Subcutaneous adipose tissue (tissue), 4 donors: ENCODE results near the gene AGBL4. TPM values are rescaled to one million over a fixed set of nuclear protein-coding genes. Genes with fewer than 3 reads are reported as not detected.

ENCODE experiments used
- CTCF ChIP-seq: fragments of 450-650 bp; IDR thresholded peaks from one replicate; pipeline ENCODE4 v1.5.1; 2016; ENCODE audit warnings: low read depth, mild to moderate bottlenecking, control low read depth, antibody characterized with exemption, moderate library complexity
- total RNA-seq, 4 donors: library from RNA; depleted of rRNA; stranded (reverse); fragments of >200 nt; gene quantifications; one replicate each; pipeline ENCODE4 v1.1.0, GENCODE V29; 2016

AGBL4 gene
- total RNA-seq, 4 donors from 2014 or later, result 0.16 to 3.6 (median 0.59) TPM

DNA sequence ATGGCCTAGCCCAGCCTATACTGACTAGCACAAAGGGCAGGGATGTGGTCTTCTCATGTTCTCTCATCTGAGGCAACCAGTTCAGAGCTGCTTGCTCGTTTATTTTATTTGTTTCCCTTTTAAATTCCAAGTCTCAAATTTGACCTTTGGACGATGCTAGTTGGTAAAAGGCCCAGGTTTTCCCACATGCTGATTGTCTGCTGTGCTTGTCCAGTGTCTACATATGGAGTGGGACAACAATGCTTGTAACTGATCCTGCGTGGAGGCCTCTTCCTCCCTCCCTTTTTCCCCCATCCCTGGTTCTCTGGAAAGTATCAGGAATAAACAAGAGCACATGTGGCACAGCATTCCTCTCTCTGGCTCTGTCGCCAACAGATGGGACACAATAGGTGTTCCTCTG lies 1213.0 kb downstream of the AGBL4 start:
- TF ChIP-seq CTCF, result no peak

GRCh38 chr1:48808496-48808895 lies 1215.3 kb downstream of the AGBL4 start:
- no peak for TF ChIP-seq CTCF

- no peak for TF ChIP-seq CTCF
Observed at GRCh38 chr1:48807554-48808260, 1216.0 kb downstream of the AGBL4 start.

GRCh38 chr1:48803474-48803873 lies 1220.3 kb downstream of the AGBL4 start:
- no peak for TF ChIP-seq CTCF

DNA sequence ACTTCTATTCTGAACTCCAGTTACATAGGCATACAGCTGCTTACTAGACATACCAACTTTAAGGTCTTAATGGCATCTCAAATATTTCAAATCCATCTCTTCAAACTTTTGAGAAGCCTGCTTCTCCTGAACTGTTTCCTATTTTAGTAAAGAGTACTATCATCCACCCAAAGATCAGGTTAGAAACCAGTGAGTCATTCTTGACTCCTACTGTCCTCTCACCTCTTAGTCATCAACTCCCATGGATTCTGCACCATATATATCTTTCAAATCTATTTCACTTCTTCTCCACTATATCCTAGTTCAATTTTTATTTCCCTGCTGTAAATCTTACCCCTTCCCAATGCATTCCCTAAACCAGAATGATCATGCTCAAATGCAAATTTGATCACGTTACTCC lies 1228.9 kb downstream of the AGBL4 start:
- TF ChIP-seq CTCF, result no peak

GRCh38 chr1:48793863-48794262 lies 1229.9 kb downstream of the AGBL4 start:
- no peak for TF ChIP-seq CTCF

DNA sequence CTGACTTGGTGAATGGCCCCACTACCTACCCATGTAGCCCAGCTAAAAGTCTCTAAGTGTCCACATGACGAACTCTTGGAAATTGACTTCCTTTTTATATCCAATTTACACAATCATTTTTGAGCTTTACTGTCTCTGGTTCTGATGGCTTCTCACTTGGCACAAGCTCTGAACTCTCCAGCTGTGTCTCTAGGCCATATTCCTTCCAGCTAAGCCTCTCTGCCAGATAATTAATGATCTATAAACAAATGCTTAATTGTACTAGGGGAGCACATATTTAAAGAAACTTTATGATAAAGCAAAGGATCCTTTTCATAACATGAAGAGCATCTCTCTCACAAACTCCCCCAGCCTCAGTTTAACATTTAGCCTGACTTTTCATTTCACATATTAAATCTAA lies 1230.8 kb downstream of the AGBL4 start:
- no peak for TF ChIP-seq CTCF
